GM12865 (cell line): ENCODE measurements around the gene KRTAP20-4.

Source experiments
- DNase-seq: peaks from one replicate; pipeline ENCODE4 v3.0.0; 2010; ENCODE audit warnings: low read depth
- H3K4me3 ChIP-seq: 2 replicates; pipeline ENCODE4 v1.5.1; 2011; ENCODE audit warnings: mild to moderate bottlenecking, low read depth, low read length, control low read depth
- CTCF ChIP-seq: IDR thresholded peaks from 2 replicates; pipeline ENCODE4 v1.5.1; 2011; ENCODE audit warnings: low read length, control low read depth, low read depth, inconsistent platforms; ENCODE audit not compliant: insufficient read depth; ENCODE audit errors: missing control alignments

The KRTAP20-4 gene

DNA sequence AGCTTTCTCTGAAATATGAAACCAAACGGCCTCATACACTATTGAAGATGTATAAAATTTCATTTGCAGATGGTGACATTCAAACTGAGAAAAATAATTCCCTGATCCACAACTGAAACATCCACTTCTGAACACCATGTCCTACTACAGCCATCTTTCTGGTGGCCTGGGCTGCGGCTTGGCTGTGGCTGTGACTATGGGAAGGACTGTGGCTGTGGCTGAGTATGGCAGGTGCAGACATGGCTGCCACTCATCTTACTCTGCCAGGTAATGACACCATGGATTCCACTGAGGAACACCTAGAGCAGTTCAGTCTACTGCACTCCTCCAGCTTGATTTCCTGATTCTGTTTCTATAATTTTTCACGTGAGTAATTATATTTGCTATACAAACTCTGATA is at the start of gene KRTAP20-4:
TSS of gene KRTAP20-4 (plus strand) at position 106 of the 400 bp plus-strand sequence.
- H3K4me3 ChIP-seq: no peak within 1 kb of the TSS
- DNase-seq: no peak
- no peak for TF ChIP-seq CTCF

DNA sequence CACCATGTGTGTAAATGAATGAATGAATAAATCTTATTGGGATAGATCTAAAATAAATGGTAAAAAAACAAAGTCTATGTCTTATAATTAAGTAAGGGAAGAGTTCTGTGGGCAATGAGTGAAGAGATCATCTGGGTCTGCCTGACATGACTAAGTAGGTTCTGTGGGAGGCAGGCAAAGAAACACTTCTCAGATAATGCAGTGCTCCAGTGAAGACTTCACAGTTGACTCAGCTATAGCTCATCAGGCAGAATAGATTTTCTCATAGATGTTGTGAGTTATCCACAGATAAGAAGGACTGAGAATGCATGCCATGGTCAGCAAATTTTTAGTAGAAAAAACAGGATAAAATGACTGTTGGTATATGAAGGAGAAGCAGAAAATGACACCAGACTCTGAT is 42.7 kb upstream of the KRTAP20-4 start:
- no peak for DNase-seq

GRCh38 chr21:30579346-30579745 is 41.1 kb upstream of the KRTAP20-4 start:
- no peak for TF ChIP-seq CTCF

More for the DNA sequence above, 42.7 kb upstream of the KRTAP20-4 start:
- no peak for TF ChIP-seq CTCF
- no peak overlapping the region for H3K4me3 ChIP-seq

GRCh38 chr21:30580132-30580531 is 40.3 kb upstream of the KRTAP20-4 start:
- H3K4me3 ChIP-seq: no peak overlapping the region
- no peak for DNase-seq
- no peak for TF ChIP-seq CTCF

More at GRCh38 chr21:30579346-30579745, 41.1 kb upstream of the KRTAP20-4 start:
- no peak for DNase-seq
- H3K4me3 ChIP-seq: no peak overlapping the region

GRCh38 chr21:30582870-30583269 is 37.6 kb upstream of the KRTAP20-4 start:
- DNase-seq: no peak
- no peak overlapping the region for H3K4me3 ChIP-seq
- TF ChIP-seq CTCF: no peak

- no peak for TF ChIP-seq CTCF
These were observed 30.1 kb upstream of the KRTAP20-4 start, which contains the start of gene KRTAP22-2 for GRCh38 chr21:30590297-30590696. KRTAP22-2 (minus strand) TSS chr21:30590397.

GRCh38 chr21:30592140-30592539 is 28.3 kb upstream of the KRTAP20-4 start, which contains the start of gene KRTAP6-3:
KRTAP6-3 (plus strand) TSS chr21:30592440; CDS start chr21:30592446, 6 bp downstream.
- no peak for TF ChIP-seq CTCF
- H3K4me3 ChIP-seq: no peak within 1 kb of the TSS
- no peak for DNase-seq

More at GRCh38 chr21:30590297-30590696, 30.1 kb upstream of the KRTAP20-4 start, which contains the start of gene KRTAP22-2:
- no peak for DNase-seq
- no peak within 1 kb of the TSS for H3K4me3 ChIP-seq
